ENCODE measurements around the gene GPT2.

GPT2 gene

DNA sequence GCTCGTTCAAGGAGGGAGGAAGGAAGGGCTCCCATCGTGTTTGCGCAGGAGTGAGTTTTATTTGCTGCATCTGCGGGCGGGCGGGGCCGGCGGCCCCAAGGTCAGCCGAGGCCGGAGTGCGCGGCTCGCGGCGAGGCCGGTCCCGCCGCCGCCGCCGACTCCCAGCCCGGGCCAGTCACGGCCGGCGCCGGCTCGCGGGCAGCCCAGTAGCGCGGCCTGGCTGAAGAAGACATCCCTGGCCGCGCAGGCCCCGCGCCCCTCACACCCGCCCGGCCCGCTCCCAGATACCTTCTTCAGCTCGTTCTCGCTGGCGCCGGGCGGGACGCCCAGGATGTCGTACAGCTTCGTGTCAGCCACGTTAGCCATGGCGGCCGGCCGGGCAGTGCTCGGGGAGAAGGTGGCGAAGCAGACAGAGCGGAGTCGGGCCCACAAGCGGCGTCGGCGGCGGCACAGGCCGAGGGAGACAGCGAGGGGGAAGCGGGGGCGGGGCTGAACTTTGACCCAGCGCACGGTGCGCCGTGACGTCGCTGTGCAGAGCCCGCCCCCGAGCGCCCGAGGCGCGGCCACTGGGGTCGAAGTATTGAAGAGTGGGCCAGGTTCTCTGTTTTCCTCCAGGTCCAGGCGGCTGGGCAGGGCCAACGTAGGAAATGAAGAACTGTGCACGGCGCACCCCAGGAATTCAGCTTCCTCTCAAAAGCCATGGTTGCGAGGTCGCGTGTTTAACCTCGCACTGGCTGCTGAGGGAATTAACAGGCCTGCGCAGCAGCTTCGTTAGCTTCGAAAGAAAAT lies 89.2 kb downstream of the GPT2 start, which contains the start of gene DNAJA2:
Gene DNAJA2, minus strand, starts transcription at position 468 of the 789 bp plus-strand sequence. Its CDS starts 102 bp downstream, at position 366.
- TF ChIP-seq, protein P1, sequence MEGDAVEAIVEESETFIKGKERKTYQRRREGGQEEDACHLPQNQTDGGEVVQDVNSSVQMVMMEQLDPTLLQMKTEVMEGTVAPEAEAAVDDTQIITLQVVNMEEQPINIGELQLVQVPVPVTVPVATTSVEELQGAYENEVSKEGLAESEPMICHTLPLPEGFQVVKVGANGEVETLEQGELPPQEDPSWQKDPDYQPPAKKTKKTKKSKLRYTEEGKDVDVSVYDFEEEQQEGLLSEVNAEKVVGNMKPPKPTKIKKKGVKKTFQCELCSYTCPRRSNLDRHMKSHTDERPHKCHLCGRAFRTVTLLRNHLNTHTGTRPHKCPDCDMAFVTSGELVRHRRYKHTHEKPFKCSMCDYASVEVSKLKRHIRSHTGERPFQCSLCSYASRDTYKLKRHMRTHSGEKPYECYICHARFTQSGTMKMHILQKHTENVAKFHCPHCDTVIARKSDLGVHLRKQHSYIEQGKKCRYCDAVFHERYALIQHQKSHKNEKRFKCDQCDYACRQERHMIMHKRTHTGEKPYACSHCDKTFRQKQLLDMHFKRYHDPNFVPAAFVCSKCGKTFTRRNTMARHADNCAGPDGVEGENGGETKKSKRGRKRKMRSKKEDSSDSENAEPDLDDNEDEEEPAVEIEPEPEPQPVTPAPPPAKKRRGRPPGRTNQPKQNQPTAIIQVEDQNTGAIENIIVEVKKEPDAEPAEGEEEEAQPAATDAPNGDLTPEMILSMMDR (IDR thresholded peaks at IDR 0.05), result no peak
- peaks cover 0 to 37% (median 22%) of the 10 kb centered on the region in 4 donors for H3K4me1 ChIP-seq
- DNase-seq, result peak; percentile 89 to 95
- peaks cover 5 to 17% (median 12%) of the 10 kb centered on the region in 3 donors for H3K36me3 ChIP-seq
- peak within 1 kb of the TSS; percentile 93 to 95 for H3K27ac ChIP-seq
- no peaks in the 10 kb centered on the region for H3K27me3 ChIP-seq
- H3K4me3 ChIP-seq, result peak within 1 kb of the TSS; percentile 81 to 89
- intact Hi-C loops (cut with DNase I; ENCODE audit: low total_unique reads), result loop anchor here (5.0 kb wide), 1 partner anchor 91 kb away; the partner anchor contains the start of gene GPT2
- no peaks in the 10 kb centered on the region for H3K9me3 ChIP-seq

DNA sequence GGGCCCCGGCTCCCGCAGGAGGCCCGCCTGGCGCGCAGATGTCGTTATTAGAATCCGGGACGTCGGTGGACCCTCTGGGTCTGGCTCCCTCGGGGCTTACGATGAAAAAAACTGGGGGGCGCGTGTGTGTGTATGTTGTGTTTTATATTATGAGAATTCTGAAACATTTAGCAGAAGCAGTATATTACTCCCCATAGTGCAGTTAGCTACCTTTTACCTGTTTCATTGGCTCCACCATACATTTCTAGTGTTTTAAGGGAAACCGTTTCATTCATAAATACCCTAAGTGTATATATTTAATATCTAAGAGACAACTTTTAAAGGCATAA lies 89.8 kb downstream of the GPT2 start:
- Histone ChIP-seq H3K27me3 (no peaks in the 10 kb centered on the region), H3K9me3 (no peaks in the 10 kb centered on the region), H3K4me1 (peaks cover 0 to 34% (median 22%) of the 10 kb centered on the region in 4 donors), H3K27ac (peak overlapping the region; percentile 93 to 95), H3K4me3 (peak overlapping the region; percentile 81 to 89), H3K36me3 (peaks cover 0 to 12% (median 7%) of the 10 kb centered on the region in 3 donors)
- TF ChIP-seq, protein P1 (IDR thresholded peaks at IDR 0.05), result no peak
- intact Hi-C loops (cut with DNase I; ENCODE audit: low total_unique reads), result loop anchor here (5.0 kb wide), 1 partner anchor 92 kb away; the partner anchor contains the start of gene GPT2
- no peak for DNase-seq

DNA sequence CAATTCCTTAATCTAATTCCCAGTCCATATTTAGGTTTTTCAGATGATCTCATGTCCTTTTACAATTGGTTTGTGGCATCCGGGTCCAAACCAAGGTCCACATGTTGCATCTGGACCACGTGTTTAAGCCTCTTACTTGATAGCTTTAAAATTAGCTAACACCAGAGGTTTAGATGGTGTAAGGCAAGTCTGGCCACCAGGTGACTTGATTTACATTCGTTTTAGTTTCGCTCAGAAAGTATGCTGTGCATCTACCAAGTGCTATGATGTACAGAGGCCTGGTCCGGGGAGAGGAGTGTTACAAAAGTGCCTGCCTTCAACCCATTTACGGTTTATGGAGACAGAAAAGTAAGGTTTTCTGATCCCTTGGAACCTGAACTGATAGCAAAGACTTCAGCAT lies 90.2 kb downstream of the GPT2 start:
- TF ChIP-seq, protein P1 (IDR thresholded peaks at IDR 0.05), result no peak
- intact Hi-C loops (cut with DNase I; ENCODE audit: low total_unique reads), result loop anchor here (5.0 kb wide), 1 partner anchor 92 kb away; the partner anchor contains the start of gene GPT2
- H3K27ac ChIP-seq, result peak overlapping the region; percentile 93 to 95
- peak overlapping the region; percentile 81 to 89 for H3K4me3 ChIP-seq
- H3K9me3 ChIP-seq, result no peaks in the 10 kb centered on the region
- DNase-seq, result no peak
- H3K27me3 ChIP-seq, result no peaks in the 10 kb centered on the region
- H3K36me3 ChIP-seq, result peaks cover 0 to 8% (median 3%) of the 10 kb centered on the region in 3 donors
- H3K4me1 ChIP-seq, result peaks cover 0 to 30% (median 20%) of the 10 kb centered on the region in 4 donors

DNA sequence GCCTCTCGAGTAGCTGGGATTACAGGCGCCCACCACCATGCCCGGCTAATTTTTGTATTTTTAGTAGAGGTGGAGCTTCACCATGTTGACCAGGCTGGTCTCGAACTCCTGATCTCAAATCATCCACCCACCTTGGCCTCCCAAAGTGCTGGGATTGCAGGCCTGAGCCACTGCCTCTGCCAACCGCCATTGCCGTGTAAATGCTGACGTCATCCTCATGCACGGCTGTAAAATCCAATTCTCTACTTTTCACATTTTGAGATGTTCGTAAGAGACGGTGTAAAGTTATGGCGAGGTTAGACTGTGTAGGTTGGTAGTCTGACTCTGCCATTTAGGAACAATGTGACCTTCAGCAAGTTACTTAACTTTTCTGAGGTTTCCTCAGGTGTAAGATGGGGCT lies 91.0 kb downstream of the GPT2 start:
- H3K36me3 ChIP-seq, result peaks cover 0 to 3% (median 0%) of the 10 kb centered on the region in 3 donors
- intact Hi-C loops (cut with DNase I; ENCODE audit: low total_unique reads), result no loop called here

DNA sequence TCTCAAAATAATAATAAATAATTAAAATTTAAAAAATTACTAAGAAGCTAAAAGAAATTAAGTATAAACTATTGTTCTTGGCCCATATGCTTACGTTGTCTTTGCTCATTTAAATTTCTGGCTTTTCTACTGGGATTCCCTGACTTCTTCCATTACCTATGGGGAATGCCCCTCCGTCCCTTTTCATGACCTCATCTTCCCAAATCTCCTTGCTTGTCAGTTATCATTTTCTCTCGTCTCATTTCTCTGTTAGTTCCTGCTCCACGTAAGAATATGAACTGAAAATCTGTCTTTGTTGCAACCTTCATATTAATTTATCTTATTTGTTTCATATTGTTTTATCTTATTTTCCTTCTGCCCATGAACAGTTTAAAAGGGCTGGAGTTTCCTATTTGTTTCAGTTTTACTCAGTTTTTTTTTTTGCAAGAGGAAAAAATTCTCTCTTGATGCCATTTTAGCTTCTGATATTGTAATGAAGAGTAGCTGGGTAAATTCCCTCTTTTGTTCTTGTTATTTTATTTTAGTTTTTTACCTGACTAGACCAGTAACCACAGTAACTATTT lies 91.8 kb downstream of the GPT2 start:
- Histone ChIP-seq H3K4me3 (no peak overlapping the region), H3K4me1 (peaks cover 0 to 17% (median 13%) of the 10 kb centered on the region in 4 donors), H3K27ac (no peak overlapping the region), H3K27me3 (no peaks in the 10 kb centered on the region), H3K36me3 (no peaks in the 10 kb centered on the region), H3K9me3 (no peaks in the 10 kb centered on the region)
- DNase-seq, result no peak
- TF ChIP-seq, protein P1 (IDR thresholded peaks at IDR 0.05), result no peak
- intact Hi-C loops (cut with DNase I; ENCODE audit: low total_unique reads), result no loop called here

More for the DNA sequence above, 91.0 kb downstream of the GPT2 start:
- Histone ChIP-seq H3K27me3 (no peaks in the 10 kb centered on the region), H3K9me3 (no peaks in the 10 kb centered on the region), H3K4me1 (peaks cover 0 to 24% (median 15%) of the 10 kb centered on the region in 4 donors), H3K4me3 (no peak overlapping the region), H3K27ac (no peak overlapping the region)
- TF ChIP-seq, protein P1 (IDR thresholded peaks at IDR 0.05), result no peak
- DNase-seq, result no peak

Data from tibial artery (tissue), 4 donors.